ENCODE results near the gene SERTAD1.
A peak's percentile ranks its signal among the peaks of the same experiment; 100 is the strongest.
"Not testable (repeated sequence)": the region's sequence is repeated elsewhere in the genome, so short reads cannot be mapped to it uniquely, and the experiment has no call there.

SERTAD1 gene

DNA sequence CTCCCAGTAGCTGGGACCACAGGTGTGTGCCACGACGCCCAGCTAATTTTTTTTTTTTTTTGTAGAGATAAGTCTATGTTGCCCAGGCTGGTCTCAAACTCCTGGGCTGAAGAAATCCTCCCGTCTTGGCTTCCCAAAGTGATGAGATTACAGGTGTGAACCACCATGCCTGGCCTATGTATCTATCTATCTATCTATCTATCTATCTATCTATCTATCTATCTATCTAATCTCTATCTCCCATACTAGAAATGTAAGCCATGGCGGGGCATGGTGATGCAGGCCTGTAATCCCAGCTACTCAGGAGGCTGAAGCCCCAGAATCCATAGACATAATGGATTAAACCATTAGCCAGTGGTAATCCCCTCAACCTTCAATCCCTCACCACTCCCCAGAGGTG is 24.9 kb upstream of the SERTAD1 start:
- no peak for DNase-seq (ENCODE audit: low read depth)

DNA sequence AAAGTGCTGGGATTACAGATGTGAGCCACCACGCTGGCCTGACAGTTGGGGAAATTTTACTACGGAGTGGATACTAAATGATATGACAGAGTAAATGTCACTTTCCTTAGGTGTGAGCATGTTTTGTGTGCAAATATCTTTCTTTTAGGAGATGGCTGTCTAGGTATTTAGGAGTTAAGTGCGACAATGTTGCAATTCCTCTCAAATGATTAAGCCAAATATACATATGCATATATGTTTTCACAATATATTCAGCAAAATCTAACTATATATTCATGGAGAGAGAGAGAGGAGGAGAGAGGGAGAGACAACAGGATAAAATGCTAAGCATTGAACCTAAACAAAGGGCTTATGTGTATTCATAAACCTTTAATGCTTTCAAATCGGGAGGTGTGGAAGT is 23.7 kb upstream of the SERTAD1 start:
- DNase-seq (ENCODE audit: low read depth): no peak

DNA sequence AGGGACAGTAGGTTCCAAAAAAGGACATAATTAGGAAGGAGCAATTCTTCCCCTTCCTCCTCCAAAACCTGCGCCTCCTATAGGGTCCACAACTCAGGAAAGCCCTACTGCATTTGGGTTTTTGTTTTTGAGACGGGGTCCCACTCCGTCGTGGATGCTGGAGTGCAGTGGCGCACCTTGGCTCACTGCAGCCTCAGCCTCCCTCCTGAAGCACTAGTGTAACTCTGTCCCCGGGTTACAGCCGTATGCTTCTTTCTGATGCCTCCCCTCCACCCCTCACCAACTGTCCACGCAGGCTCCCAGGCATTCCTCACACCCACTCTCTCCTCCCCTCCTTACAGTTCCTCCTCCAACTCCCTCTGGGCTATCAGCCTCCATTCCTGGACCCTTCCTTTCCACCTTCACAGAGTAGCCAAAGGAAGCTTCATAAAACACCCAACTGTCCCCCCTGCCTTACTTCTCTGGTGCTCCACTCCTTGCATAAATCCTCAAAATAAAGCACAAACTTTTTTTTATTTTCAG is 20.5 kb upstream of the SERTAD1 start:
- no peak for DNase-seq (ENCODE audit: low read depth)

DNA sequence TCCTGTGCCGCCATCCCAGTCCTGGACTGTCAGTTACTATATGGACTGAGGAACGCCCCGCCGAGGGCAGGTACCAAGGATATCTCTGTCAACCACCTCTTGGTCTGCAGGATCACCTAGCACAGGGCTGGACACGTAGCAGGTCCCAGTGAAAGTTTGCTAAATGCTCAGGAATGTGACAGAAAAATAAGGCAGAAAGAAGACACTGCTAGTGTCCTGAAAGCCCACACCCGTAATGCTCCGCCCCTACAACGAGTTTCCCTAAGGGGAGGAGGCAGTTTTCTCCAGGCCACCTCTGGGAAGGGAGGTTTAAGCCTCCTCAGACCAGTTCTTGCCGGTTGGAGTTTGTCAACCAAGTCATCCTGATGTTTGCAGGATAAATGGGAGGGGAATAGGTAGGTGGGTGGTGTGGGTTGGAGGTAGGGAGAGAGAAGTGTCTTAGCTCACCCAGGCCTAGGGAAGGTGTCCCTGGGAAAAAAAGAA is 20.0 kb upstream of the SERTAD1 start:
- peak; percentile 34 for DNase-seq (ENCODE audit: low read depth)

DNA sequence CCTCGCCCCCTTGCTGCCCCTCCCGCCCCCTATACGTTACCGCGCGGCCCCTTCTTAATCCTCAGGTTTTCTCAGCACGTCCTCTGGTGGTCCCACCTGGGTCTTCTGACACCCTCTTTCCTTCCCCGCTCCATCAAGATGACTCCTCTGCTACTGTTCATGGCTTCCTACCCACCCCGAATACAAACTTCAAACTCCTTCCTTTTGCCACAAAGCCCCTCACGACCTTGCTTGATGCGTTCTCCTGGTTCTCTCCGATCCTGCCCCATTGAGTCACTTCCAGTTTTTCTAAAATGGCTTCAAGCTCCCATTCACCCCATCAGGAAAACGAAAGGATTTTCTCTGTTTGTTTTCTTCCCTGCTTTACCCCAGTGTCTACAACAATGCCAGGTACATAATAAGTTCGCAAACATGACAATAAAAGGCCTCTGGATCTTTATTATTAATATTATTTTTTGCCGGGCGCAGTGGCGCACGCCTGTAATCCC is 19.1 kb upstream of the SERTAD1 start:
- no peak for DNase-seq (ENCODE audit: low read depth)

DNA sequence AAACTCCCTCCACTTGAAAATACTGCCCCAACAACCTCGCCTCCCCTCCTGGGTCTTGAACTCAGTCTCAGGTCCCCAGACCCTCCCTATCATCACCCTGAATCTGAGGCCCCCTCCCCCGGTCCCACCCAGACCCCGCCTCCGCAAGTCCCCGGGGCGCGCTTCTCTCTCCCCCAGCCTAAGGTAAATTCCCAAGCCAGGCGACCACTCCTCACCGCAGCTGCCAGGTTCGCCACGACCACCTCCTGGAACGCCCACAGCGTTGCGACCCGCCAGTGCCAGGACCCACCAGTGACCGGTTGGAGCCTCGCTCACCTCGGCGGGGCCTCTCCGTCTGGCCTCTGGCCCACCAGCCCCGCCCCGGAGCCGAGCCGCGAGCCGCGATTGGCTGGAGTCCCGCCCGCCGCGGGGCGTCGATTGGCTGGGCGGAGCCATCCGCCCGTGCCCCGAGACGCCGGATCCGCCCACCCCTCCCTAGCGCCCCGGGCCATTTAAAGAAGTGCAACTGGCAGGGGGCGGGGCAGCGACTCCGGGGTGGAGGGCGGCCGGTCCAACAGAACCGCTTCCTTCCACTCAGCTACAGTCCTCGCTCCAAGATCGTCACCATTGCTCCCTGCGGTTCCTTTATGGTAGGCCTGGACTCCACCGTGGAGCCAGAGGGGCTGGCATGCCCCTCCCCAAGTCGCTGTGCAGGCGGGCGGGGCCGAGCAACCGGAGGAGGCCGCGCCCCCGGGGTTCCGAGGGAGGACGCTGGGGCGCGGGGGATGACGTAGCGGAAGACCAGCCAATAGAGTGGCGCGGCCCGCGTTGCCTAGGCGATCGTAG is 18.4 kb upstream of the SERTAD1 start, which contains the start of gene SERTAD3:
Gene SERTAD3, minus strand, starts transcription at position 336 of the 825 bp plus-strand sequence. CDS start 2,255 bp downstream, outside the sequence.
- DNase-seq (ENCODE audit: low read depth): peak; percentile 94

DNA sequence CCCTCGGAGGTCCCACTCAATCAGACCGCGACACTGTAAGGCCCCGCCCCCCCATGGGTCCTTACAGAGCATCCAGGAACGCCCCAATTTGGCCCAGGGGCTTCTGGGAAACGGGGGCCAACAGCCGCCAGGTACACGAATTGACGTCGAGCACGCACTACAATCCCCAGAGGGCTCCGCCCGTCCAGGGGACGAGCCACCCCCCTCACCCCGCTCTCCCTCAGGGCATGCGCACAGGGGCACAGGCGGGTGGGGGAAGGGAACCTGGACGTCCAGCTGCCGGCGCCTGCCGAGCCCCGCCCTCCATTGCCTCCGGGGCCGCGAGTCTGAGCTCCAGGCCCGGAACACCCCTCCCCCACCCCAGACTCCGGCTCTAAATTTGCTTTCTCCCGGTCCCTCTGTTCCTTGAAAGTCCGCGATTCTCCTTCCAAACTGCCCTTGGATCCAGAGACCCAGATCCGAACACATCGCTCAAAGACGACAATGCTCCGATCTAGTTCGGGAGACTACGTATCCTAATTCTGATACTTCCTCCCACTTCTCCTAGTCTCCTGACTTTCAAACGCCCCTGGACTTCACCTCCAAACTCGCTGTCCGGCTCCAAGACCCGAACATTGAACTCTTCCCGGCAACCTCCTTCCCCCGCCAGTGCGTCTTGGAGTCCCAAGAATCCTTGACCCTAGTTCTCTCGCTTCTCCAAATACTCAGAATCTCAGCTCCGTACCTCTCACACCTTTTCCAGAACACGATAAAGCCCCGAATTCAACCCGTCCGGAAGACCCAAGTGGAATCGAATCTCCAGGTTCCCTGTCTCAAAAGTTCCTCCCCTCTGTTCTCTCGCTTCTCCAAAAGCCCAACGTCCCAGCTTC is 17.6 kb upstream of the SERTAD1 start:
- DNase-seq (ENCODE audit: low read depth): peak; percentile 100

DNA sequence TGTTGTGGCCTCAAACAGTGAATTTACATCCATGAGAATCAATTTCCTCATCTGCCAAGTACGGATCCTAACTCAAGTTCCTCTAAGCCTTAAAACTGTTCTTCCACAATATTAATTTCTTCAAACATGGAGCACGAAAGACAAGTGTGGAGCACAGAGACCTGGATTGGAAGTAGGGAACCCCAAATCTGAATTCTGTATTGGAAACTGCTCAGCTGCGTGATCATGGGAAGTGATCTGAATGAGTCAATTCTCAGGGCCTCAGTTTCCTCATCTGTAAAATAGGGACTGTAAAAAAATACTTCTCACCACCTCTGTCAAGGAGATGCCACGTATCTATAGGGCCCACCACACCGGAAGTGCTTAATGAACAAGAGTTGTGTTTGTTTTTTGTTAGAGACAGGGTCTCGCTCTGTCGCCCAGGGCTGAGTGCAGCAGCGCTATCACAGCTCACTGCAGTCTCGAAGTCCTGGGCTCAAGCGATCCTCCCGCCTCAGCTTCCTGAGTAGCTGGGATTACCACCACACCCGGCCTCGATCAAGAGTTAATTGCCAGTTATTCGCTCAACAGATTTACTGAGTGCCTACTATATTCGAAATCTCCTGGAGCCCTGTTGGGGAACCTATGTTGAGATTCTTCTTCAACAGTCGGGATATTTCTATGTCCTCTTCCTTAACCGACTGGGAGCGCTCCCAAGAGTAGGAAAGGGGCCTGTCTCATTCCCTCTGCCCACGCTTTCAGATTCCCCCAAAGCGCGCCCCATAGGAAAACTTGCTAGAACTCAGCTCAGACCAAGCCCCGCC is 16.7 kb upstream of the SERTAD1 start:
- no peak for DNase-seq (ENCODE audit: low read depth)

DNA sequence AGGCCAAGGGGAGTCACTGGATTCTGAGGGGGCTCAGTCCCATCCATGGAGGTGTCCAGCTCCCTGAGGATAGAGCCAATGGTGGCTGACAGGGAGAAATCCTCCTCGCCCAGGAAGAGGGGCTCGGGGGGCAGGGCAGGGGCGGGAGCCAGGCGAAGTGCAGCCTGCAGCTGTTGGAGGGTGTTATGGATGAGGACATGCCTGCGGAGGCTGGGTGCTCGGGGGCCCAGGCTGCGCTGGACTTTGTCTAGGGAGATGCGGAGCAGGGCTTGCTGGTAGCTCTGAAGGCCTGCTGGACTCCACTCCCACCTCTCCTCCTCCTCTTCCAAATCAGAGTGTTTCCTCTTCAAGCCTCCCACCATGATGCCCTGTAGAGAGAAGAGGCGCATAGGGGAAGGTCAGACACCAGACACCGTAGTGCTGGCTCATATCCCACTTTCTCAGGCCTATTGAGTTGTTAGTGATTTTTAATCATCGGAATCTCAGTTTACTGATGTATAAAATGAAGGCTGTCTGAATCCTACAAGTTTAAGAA is 16.0 kb upstream of the SERTAD1 start:
- DNase-seq (ENCODE audit: low read depth): no peak

DNA sequence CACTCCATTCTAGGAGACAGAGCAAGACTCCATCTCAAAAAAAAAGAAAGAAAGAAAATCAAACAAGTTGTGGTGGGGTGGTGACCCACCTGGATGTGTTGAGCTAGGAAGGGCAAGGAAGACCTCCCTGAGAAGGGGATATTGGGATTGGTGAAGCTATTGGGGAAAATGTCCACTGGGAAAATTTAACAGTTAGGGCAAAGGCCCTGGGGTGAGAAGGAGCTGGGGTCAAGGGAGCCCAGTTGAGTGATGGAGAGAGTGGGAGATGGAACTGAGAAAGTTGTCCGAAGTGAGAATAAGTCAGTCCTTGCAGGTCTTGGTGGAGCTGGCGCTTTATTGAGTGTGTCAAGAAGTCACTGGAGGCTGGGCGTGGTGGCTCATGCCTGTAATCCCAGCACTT is 12.5 kb upstream of the SERTAD1 start:
- no peak for DNase-seq (ENCODE audit: low read depth)

DNA sequence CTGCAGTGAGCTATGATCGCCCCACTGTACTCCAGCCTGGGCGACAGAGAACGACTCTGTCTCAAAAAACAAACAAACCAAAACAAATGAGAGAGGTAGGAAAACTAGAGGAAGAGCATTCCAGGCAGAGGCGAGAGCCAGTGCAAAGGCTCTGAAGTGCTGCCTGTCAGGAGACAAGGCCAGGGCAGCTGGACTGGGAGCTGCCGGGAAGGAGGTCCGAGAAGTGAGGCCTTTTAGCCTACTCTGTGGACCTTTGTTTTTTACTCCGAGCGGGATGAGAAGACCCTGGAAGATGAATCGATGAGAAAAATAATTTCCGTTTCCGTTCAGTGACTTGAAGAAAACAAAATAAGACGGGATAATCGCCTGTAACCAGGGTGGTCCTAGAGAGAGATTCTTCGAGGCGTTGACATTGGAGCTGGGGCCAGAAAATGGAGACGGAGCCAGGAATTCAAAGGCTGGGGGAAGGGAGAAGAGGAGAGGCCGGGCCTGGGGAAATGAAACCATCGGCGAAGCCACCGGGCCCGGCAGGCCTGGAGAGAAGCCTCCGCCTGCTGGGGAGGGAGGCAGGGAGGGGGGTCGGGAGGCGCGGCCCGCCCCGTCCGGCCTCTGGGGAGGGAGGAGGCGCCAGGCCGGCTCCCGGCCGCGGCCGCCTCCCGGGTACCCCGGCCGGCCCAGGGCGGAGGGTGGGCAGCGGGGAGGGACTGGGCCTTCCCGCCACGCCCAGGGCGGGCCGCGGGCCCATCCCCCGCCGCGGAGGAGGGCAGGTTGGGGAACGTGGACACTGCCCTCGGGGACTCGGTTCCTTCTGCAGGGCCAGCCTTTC is 7.8 kb upstream of the SERTAD1 start:
- peak; percentile 93 for DNase-seq (ENCODE audit: low read depth)

DNA sequence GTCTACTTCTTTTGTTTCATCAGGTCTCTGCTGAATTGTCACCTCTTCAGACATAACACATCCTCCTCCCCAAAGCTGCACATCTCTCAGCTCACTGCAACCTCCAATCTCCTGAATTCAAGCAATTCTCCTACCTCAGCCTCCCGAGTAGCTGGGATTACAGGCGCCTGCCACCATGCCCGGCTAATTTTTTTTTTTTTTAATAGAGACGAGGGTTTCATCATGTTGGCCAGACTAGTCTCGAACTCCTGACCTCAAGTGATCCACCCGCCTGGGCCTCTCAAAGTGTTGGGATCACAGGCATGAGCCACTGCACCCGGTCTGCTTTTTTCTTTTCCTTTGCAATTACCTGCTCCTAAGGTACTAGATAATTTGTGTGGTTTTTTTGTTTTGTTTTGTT is 7.0 kb upstream of the SERTAD1 start:
- not testable (repeated sequence) for DNase-seq (ENCODE audit: low read depth)

DNA sequence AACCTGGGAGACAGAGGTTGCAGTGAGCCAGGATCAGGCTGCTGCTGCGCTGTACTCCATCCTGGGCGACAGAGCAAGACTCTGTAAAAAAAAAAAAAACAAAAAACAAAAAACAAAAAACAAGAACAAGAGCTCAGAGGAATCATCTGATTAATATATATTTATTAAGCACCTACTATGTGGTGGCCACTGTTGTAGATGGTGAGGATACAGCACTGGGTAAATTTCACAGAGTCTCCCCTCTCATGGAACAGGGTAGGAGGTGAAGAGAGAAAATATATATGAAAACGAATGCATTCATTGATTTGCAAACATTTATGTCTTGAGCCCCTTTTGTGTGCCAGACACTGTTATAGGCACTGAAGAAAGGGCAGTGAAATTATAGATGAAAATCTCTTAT is 5.9 kb upstream of the SERTAD1 start:
- DNase-seq (ENCODE audit: low read depth): no peak

DNA sequence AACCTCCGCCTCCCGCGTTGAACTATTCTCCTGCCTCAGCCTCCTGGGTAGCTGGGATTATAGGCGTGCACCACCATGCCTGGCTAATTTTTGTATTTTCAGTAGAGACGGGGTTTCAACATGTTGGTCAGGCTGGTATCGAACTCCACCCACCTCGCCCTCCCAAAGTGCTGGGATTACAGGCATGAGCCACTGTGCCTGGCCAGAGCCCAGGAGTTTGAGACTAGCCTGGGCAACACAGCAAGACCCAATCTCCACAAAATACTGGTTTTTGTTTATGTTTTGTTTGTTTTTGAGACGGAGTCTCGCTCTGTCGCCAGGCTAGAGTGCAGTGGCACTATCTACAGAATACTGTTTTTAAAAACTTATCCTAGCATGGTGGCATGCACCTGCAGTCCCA is 4.5 kb upstream of the SERTAD1 start:
- DNase-seq (ENCODE audit: low read depth): not testable (repeated sequence)

DNA sequence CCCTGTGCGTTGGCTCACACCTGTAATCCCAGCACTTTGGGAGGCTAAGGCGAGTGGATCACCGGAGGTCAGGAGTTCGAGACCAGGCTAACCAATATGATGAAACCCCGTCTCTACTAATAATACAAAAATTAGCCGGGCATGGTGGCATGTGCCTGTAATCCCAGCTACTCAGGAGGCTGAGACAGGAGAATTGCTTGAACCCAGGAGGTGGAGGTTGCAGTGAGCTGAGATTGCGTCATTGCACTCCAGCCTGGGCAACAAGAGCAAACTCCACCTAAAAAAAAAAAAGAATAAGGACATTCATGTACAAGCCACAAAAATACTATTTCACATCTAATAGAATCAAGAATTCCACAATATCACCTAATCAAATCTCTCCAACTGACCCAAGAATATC is 2.4 kb upstream of the SERTAD1 start:
- DNase-seq (ENCODE audit: low read depth): not testable (repeated sequence)

DNA sequence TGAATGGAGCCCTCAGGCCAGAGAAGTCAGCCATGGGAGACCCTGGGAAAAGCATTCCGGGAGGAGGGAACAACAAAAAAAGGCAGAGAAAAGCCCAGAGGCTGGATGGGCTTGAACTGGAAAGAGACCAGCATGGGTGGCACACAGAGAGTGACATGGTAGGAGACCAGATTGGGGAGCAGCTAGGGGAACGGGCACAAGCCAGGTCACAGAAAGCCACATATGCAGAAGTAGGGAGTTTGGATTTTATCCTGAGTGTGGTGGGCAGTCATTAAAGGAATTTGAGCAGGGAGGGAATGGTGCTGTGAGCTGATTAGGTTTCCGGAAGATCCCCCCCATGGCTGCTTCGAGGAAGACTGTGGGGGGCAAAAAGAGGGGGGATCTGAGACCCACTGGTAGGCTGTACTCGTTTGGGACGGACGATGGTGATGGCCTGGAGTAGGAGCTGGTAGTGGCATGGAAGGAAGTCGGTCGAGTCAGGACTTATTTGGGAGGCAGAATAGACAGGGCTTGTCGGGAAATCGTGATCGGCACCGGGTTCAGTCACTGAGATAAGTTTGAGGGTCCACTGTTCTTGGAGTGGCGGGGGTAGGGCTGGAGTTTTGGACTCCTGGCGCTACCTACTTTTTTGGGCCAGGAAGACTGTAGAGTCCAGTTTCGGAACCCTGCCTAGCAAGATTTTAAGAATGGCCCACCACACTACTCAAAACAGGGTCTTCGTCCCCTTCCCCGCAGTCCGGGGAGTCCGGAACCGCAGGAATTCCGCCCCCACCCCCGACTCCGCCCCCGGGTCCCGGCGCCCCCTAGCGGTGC is 949 bp downstream of the SERTAD1 start:
- DNase-seq (ENCODE audit: low read depth): peak; percentile 25

DNA sequence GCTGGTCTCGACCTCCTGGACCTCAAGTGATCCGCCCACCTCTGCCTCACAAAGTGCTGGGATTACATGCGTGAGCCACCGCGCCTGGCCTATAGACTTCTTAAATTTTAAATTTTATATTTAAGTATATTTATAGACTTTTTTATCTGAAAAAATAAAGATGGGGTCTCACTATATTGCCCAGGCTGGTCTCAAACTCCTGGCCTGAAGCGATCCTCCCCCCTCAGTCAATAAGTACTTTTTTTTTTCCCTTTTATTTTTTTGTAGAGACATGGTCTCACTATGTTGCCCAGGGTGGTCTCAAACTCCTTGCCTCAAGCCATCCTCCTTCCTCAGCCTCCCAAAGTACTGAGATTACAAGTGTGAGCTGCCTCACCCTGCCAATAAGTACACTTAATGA is 1.9 kb downstream of the SERTAD1 start:
- no peak for DNase-seq (ENCODE audit: low read depth)

DNA sequence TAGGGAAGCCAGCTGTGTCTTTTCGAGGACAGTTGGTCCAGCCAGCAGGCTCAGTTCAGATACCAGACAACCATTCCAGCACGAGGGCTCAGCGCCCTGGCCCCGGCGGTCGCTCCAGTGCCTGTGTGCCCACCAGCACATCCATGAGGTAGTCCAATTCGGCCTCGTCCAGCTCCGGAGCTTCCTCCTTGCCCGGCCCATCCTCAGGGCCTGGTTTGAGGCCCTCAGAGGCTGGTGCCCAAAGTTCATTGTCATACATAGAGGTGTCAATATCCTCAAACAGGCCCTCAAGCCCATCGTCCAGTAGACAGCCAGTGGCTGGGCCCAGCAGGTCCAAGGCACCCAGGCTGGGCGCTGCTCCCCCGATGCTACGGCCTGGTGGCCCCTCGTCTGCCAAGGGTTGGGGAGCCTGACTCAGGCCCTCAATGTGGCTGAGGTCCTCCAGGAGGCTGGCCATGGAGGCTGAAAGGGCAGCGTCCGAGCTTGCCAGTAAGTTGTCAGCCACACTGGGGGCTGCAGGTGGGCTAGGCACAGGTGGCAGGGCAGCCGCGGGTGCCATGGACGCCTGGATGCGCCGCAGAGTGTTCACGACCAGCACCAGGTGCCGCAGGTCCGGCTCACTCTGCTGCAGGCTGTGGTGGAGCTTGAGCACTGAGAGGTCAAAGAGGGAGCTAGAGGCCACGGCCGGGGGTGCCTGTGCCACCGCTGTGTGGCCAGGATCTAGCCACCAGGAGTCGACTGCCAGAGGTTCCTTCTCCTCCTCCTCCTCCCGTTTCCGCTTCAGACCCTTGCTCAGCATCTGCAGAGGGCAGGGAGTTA is 2.8 kb downstream of the SERTAD1 start:
- DNase-seq (ENCODE audit: low read depth): no peak
